ENCODE data around the gene HDAC9. TPM values are rescaled to one million over a fixed set of nuclear protein-coding genes. Genes with fewer than 3 reads are reported as not detected.

HDAC9 gene
- total and polyA plus RNA-seq, 11 donors, result 4.8 to 62.9 (median 30.6) TPM

DNA sequence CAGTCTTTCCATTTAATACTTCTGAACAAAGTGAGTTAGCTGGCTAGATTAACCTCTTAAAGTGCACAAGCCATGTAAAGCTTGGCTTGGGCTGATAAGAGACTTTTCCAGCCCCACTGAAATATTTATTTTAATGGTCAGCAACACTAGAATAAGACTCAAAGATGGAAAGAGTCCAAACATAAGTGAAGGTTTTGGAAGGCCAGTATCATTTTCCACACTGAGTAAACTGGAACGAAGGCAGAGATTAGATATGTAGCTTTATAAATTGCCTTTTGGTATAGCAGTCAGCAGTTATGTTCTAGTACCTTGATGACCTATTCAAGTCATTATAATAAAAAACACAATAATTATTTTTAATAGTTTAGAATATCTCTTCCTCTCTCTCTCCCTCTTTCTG, 102.2 kb downstream of the HDAC9 start:
- ATAC-seq (peak; percentile 49 to 73 (median 68)), DNase-seq (no peak)
- Histone ChIP-seq H3K4me1 (peaks cover 0 to 14% (median 0%) of the 10 kb centered on the region in 12 donors), H3K27ac (peak overlapping the region in 5 of 12 donors; percentile 13 to 62 (median 43)), H3K36me3 (peaks cover 0 to 63% (median 17%) of the 10 kb centered on the region in 9 donors), H3K27me3 (no peaks in the 10 kb centered on the region), H3K4me3 (no peak overlapping the region), H3K9me3 (peaks cover 0 to 26% (median 15%) of the 10 kb centered on the region in 12 donors)
- TF ChIP-seq CTCF (IDR thresholded peaks at IDR 0.05) (no peak), POLR2A (IDR thresholded peaks at IDR 0.05) (no peak)
- 28 to 35% (median 33%) methylated on average over 1 of the region's 1 CpG for WGBS, 4 donors
- intact Hi-C loops (cut with DNase I), result loop anchor here in 3 of 10 donors (5.0 to 10.0 kb wide), 3 partner anchors 67 to 1067 kb away; no protein-coding TSS in a partner anchor

DNA sequence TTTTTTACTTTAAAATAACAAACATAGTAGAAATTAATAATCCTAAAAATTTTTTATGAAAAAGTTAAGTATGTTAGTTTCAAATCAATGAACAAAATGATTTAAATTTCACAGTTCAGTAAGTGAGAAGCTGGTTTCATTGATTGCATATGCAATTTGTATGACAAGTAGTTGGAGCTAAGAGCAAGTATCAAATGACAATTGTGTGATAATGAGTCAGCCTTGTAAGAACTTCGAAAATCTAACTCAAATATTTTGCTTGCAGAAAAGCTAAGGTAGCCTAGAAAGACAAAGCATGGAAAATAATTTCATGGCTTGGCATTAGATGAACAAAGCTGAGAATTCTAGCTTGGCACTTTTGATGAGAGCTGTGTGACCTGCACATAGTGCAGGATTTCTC, 111.5 kb downstream of the HDAC9 start:
- 81 to 94% (median 87%) methylated on average over 1 of the region's 1 CpG for whole genome bisulfite sequencing, 4 donors
- peaks cover 0 to 47% (median 10%) of the 10 kb centered on the region in 9 donors for H3K36me3 ChIP-seq
- H3K27me3 ChIP-seq, result no peaks in the 10 kb centered on the region
- ATAC-seq (no peak), DNase-seq (no peak)
- H3K4me3 ChIP-seq, result no peak overlapping the region
- H3K9me3 ChIP-seq, result peaks cover 0 to 42% (median 17%) of the 10 kb centered on the region in 12 donors
- no peaks in the 10 kb centered on the region for H3K4me1 ChIP-seq
- intact Hi-C loops (cut with DNase I), result no loop called here
- no peak overlapping the region for H3K27ac ChIP-seq
- no peak for TF ChIP-seq CTCF (IDR thresholded peaks at IDR 0.05)

GRCh38 chr7:18610331-18610948, 114.9 kb downstream of the HDAC9 start:
- H3K9me3 ChIP-seq, result peaks cover 0 to 9% (median 1%) of the 10 kb centered on the region in 12 donors
- ATAC-seq (no peak), DNase-seq (no peak)
- WGBS, 4 donors, result 67 to 68% (median 68%) methylated on average over 8 of the region's 8 CpGs
- peaks cover 0 to 36% (median 5%) of the 10 kb centered on the region in 9 donors for H3K36me3 ChIP-seq
- no peaks in the 10 kb centered on the region for H3K27me3 ChIP-seq
- no peak overlapping the region for H3K27ac ChIP-seq
- intact Hi-C loops (cut with DNase I), result loop anchor here in 1 of 10 donors (10.0 kb wide), 1 partner anchor 54 kb away; no protein-coding TSS in a partner anchor
- TF ChIP-seq POLR2A (IDR thresholded peaks at IDR 0.05) (no peak), CTCF (IDR thresholded peaks at IDR 0.05) (peak; percentile 16 to 58 (median 36))
- H3K4me3 ChIP-seq, result no peak overlapping the region
- peaks cover 0 to 2% (median 0%) of the 10 kb centered on the region in 12 donors for H3K4me1 ChIP-seq

- ATAC-seq (no peak), DNase-seq (no peak)
- Histone ChIP-seq H3K4me1 (peaks cover 0 to 6% (median 0%) of the 10 kb centered on the region in 12 donors), H3K27me3 (no peaks in the 10 kb centered on the region), H3K4me3 (no peak overlapping the region), H3K9me3 (no peaks in the 10 kb centered on the region), H3K27ac (no peak overlapping the region), H3K36me3 (peaks cover 0 to 24% (median 0%) of the 10 kb centered on the region in 9 donors)
- TF ChIP-seq POLR2A (IDR thresholded peaks at IDR 0.05), result no peak
- no peak for TF ChIP-seq CTCF (IDR thresholded peaks at IDR 0.05)
- intact Hi-C loops (cut with DNase I), result loop anchor here in 1 of 10 donors (10.0 kb wide), 1 partner anchor 50 kb away; no protein-coding TSS in a partner anchor
These were observed 119.3 kb downstream of the HDAC9 start for GRCh38 chr7:18614841-18615240.
